HepG2 (cell line): Measurements from ENCODE around the gene SYNGR4. TPM values are rescaled to one million over a fixed set of nuclear protein-coding genes. Genes with fewer than 3 reads are reported as not detected.

ENCODE experiments used
- ERF ChIP-seq: IDR thresholded peaks from 2 replicates; pipeline ENCODE4 v1.6.1; 2018; ENCODE audit warnings: missing biosample characterization, missing genetic modification reagents
- FLYWCH1 ChIP-seq: sonication (generic); formaldehyde crosslinking; IDR thresholded peaks from 2 replicates; pipeline ENCODE4 v1.8.1; 2023; ENCODE audit warnings: mild to moderate bottlenecking, missing genetic modification reagents
- KIAA2018 ChIP-seq: sonication (generic); formaldehyde crosslinking; IDR thresholded peaks from 2 replicates; pipeline ENCODE4 v1.5.0; 2020; ENCODE audit warnings: mild to moderate bottlenecking, missing genetic modification reagents, borderline replicate concordance
- RBM39 ChIP-seq: fragments of 200-400 bp; formaldehyde crosslinking; IDR thresholded peaks from one replicate; pipeline ENCODE4 v1.6.1; 2018; ENCODE audit warnings: antibody characterized with exemption, mild to moderate bottlenecking, low read depth, low read length; ENCODE audit not compliant: poor library complexity, severe bottlenecking
- RXRA ChIP-seq: sonication (generic); formaldehyde crosslinking; IDR thresholded peaks from 2 replicates; pipeline ENCODE4 v1.5.1; 2020; ENCODE audit warnings: missing genetic modification reagents
- TBX2 ChIP-seq: sonication (generic); formaldehyde crosslinking; IDR thresholded peaks from 2 replicates; pipeline ENCODE4 v1.5.0; 2020; ENCODE audit warnings: missing genetic modification reagents, mild to moderate bottlenecking, borderline replicate concordance
- TGIF2 ChIP-seq: IDR thresholded peaks from 2 replicates; pipeline ENCODE4 v1.6.1; 2016; ENCODE audit warnings: control low read depth, missing compliant biosample characterization
- ZFAT ChIP-seq: sonication (generic); formaldehyde crosslinking; conservative IDR thresholded peaks from 2 replicates; pipeline ENCODE4 v1.8.1; 2023; ENCODE audit warnings: missing genetic modification reagents, inconsistent platforms
- ZKSCAN1 ChIP-seq: fragments of 150-350 bp; IDR thresholded peaks from 2 replicates; pipeline ENCODE4 v1.6.1; 2014; ENCODE audit warnings: low read length
- ZMAT5 ChIP-seq: sonication (generic); formaldehyde crosslinking; IDR thresholded peaks from 2 replicates; pipeline ENCODE4 v1.5.0; 2020; ENCODE audit warnings: mild to moderate bottlenecking, low read depth, missing genetic modification reagents, borderline replicate concordance
- ZSCAN20 ChIP-seq: sonication (generic); formaldehyde crosslinking; IDR thresholded peaks from 2 replicates; pipeline ENCODE4 v1.4.0; 2020; ENCODE audit warnings: missing genetic modification reagents, mild to moderate bottlenecking, borderline replicate concordance
- polyA plus RNA-seq, 8 experiments: library from polyadenylated mRNA; depleted of rRNA in 3 of 8; stranded (reverse) in 7 of 8; unstranded in 1 of 8; fragments of >200 nt; fragmentation: Illumina TruSeq in 4 of 8; extraction: Trizol in 4 of 8; gene quantifications; 2 replicates each; pipeline versions ENCODE4 v1.2.1 to v1.2.3, GENCODE V29; 2011 to 2016; ENCODE audit warnings: low read depth in 4 of 8, missing spikeins in 1 of 8, mixed read lengths in 1 of 8; ENCODE audit not compliant: insufficient read depth in 1 of 8
- total RNA-seq, 5 experiments: library from RNA; depleted of rRNA; stranded (reverse); fragments of >200 nt; fragmentation: Illumina TruSeq; extraction: Trizol; gene quantifications; 2 replicates each; pipeline ENCODE4 v1.2.3, GENCODE V29; 2016; ENCODE audit warnings: low read depth in 1 of 5
- TF ChIP-seq, protein P1 (sequence below), 2 experiments: sonication (generic) in 1 of 2; formaldehyde crosslinking in 1 of 2; IDR thresholded peaks; 2 replicates each; pipeline versions ENCODE4 v1.4.0 to v1.6.1; 2018 to 2020; ENCODE audit warnings: missing genetic modification reagents in 2 of 2, borderline replicate concordance in 1 of 2, low read depth in 1 of 2, mild to moderate bottlenecking in 1 of 2, missing biosample characterization in 1 of 2

SYNGR4 gene
- total and polyA plus RNA-seq, 2 of the 13 experiments (the other 11 are each of a cell fraction or from before 2014, with no cell fraction given), result not detected

GRCh38 chr19:48362716-48363499, 1.3 kb upstream of the SYNGR4 start (continued):
- TF ChIP-seq ZFAT (CRISPR knock-in tag) (no peak), TBX2 (CRISPR knock-in tag) (no peak), ZKSCAN1 (no peak), RXRA (CRISPR knock-in tag) (0 out of 2 replicates have a peak, but pooled peaks have one; percentile 17), TGIF2 (no peak), ZMAT5 (CRISPR knock-in tag) (no peak), ERF (CRISPR knock-in tag) (no peak; the same call in 1 of the 2 replicates), RBM39 (peak; percentile 75), KIAA2018 (CRISPR knock-in tag) (no peak), ZSCAN20 (CRISPR knock-in tag) (no peak), FLYWCH1 (CRISPR knock-in tag) (no peak)
- TF ChIP-seq, protein P1, sequence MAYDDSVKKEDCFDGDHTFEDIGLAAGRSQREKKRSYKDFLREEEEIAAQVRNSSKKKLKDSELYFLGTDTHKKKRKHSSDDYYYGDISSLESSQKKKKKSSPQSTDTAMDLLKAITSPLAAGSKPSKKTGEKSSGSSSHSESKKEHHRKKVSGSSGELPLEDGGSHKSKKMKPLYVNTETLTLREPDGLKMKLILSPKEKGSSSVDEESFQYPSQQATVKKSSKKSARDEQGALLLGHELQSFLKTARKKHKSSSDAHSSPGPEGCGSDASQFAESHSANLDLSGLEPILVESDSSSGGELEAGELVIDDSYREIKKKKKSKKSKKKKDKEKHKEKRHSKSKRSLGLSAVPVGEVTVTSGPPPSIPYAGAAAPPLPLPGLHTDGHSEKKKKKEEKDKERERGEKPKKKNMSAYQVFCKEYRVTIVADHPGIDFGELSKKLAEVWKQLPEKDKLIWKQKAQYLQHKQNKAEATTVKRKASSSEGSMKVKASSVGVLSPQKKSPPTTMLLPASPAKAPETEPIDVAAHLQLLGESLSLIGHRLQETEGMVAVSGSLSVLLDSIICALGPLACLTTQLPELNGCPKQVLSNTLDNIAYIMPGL (CRISPR knock-in tag; IDR thresholded peaks at IDR 0.05; ENCODE audit: borderline replicate concordance in 1 of 2, low read depth in 1 of 2), result 0 out of 4 replicates have a peak, but pooled peaks of 1 of the 2 experiments have one; percentile 43
